Caco-2 (cell line): ENCODE data around the gene CRACR2B. TPM values are rescaled to one million over a fixed set of nuclear protein-coding genes. Genes with fewer than 3 reads are reported as not detected.

Experiments used
- BruUV-seq: library from RNA; stranded (reverse); fragments of 400-500 nt; replicated peaks from 2 replicates; lab custom pipeline; 2021; lab: Mats Ljungman, UMichigan
- CTCF ChIA-PET: fragments of 300-600 bp; sonication (Branson Sonifier 250); formaldehyde crosslinking; loops from one replicate; lab custom pipeline; 2022; ENCODE audit warnings: antibody characterized with exemption; lab: Charles Lee
- POLR2A ChIA-PET: fragments of 300-600 bp; sonication (Branson Sonifier 250); formaldehyde crosslinking; loops from one replicate; lab custom pipeline; 2022; ENCODE audit warnings: antibody characterized with exemption; lab: Charles Lee
- DNase-seq, 2 experiments: peaks; one replicate each; pipeline versions ENCODE4 v3.0.0 to v3.0.0-alpha.2; 2020 to 2022
- H3K27me3 ChIP-seq: replicated peaks from 2 replicates; pipeline ENCODE4 v1.6.0; 2011; ENCODE audit warnings: low read length; ENCODE audit not compliant: control insufficient read depth, insufficient read depth
- H3K36me3 ChIP-seq: 2 replicates; pipeline ENCODE4 v1.5.1; 2011; ENCODE audit warnings: low read length; ENCODE audit not compliant: control insufficient read depth, insufficient read depth
- H3K4me1 ChIP-seq: fragments of 250-450 bp; sonication (Bioruptor Pico); 2 replicates; pipeline ENCODE4 v1.5.1; 2020; ENCODE audit warnings: mild to moderate bottlenecking
- H3K4me3 ChIP-seq: 2 replicates; pipeline ENCODE4 v1.5.1; 2011; ENCODE audit warnings: low read depth, mild to moderate bottlenecking, control low read depth, low read length
- H3K9me3 ChIP-seq: fragments of 250-450 bp; sonication (Bioruptor Pico); 2 replicates; pipeline ENCODE4 v1.5.1; 2020; ENCODE audit warnings: mild to moderate bottlenecking, moderate library complexity
- H3K27ac Mint-ChIP-seq: one replicate; pipeline ENCODE4 v1.8.0; 2022; ENCODE audit warnings: mixed read lengths; ENCODE audit not compliant: unreplicated experiment
- H3K27me3 Mint-ChIP-seq: one replicate; pipeline ENCODE4 v1.8.0; 2022; ENCODE audit warnings: mixed read lengths; ENCODE audit not compliant: insufficient read depth, unreplicated experiment
- H3K36me3 Mint-ChIP-seq: one replicate; pipeline ENCODE4 v1.8.0; 2022; ENCODE audit warnings: mild to moderate bottlenecking, mixed read lengths; ENCODE audit not compliant: insufficient read depth, unreplicated experiment
- H3K4me1 Mint-ChIP-seq: one replicate; pipeline ENCODE4 v1.8.0; 2022; ENCODE audit warnings: low read depth, mixed read lengths; ENCODE audit not compliant: unreplicated experiment
- H3K4me3 Mint-ChIP-seq: one replicate; pipeline ENCODE4 v1.8.0; 2022; ENCODE audit warnings: mild to moderate bottlenecking, moderate library complexity, mixed read lengths; ENCODE audit not compliant: unreplicated experiment
- H3K9me3 Mint-ChIP-seq: one replicate; pipeline ENCODE4 v1.8.0; 2022; ENCODE audit warnings: mixed read lengths; ENCODE audit not compliant: unreplicated experiment
- CTCF ChIP-seq, 2 experiments: fragments of 200-600 bp in 1 of 2; IDR thresholded peaks; 1 replicate in 1 of 2; 2 replicates in 1 of 2; pipeline versions ENCODE4 v1.5.1 to v1.8.0; 2011 to 2022; ENCODE audit warnings: antibody characterized with exemption in 1 of 2, control low read depth in 1 of 2, inconsistent platforms in 1 of 2, low read depth in 1 of 2, low read length in 1 of 2, mild to moderate bottlenecking in 1 of 2, moderate library complexity in 1 of 2; ENCODE audit not compliant: insufficient read depth in 1 of 2, severe bottlenecking in 1 of 2, unreplicated experiment in 1 of 2
- intact Hi-C: fragments of 100-400 bp; cut with micrococcal nuclease; formaldehyde crosslinking; loops from one replicate; pipeline ENCODE4 v1.10.0; 2022; ENCODE audit not compliant: unreplicated experiment
- total RNA-seq: library from RNA; stranded (reverse); gene quantifications from 2 replicates; pipeline ENCODE4 v1.2.3, GENCODE V29; 2022

Gene CRACR2B
- total RNA-seq, 1 experiment from 2014 or later: 15.4 TPM

- no peak for TF ChIP-seq CTCF (IDR thresholded peaks at IDR 0.05; ENCODE audit: insufficient read depth in 1 of 2, low read depth in 1 of 2, low read length in 1 of 2, severe bottlenecking in 1 of 2, unreplicated experiment in 1 of 2)
- Histone ChIP-seq H3K27me3 (no peaks in the 10 kb centered on the region), H3K4me1 (peaks cover 27% of the 10 kb centered on the region), H3K9me3 (no peaks in the 10 kb centered on the region), H3K4me3 (peak overlapping the region; percentile 86), H3K36me3 (peaks cover 2% of the 10 kb centered on the region)
- peak; percentile 92 for DNase-seq
- no peaks in the 10 kb centered on the region for H3K27me3 Mint-ChIP-seq
- intact Hi-C loops: loop anchor here (1.0 kb wide), 1 partner anchor 7 kb away; the partner anchor contains the start of gene CRACR2B
- H3K36me3 Mint-ChIP-seq: peaks cover 61% of the 10 kb centered on the region
- BruUV-seq: TSS peak; percentile 58
- POLR2A ChIA-PET: interaction anchor here (0.6 to 2.5 kb wide), 11 partner anchors 8 to 271 kb away, joined by 3 to 35 read pairs (median 5); partner anchors contain the start of genes CD151, CHID1, CRACR2B and GATD1
- H3K4me3 Mint-ChIP-seq: peak overlapping the region; percentile 76
- no peaks in the 10 kb centered on the region for H3K9me3 Mint-ChIP-seq
- CTCF ChIA-PET: interaction anchor here (0.6 to 1.8 kb wide), 6 partner anchors 11 to 1318 kb away, joined by 3 to 10 read pairs (median 3); partner anchors contain the start of genes POLR2L and TSPAN4
- H3K27ac Mint-ChIP-seq: peak overlapping the region; percentile 39
- H3K4me1 Mint-ChIP-seq: no peaks in the 10 kb centered on the region
Measured at GRCh38 chr11:819943-820649, 7.6 kb upstream of the CRACR2B start.

GRCh38 chr11:820655-821511 is 6.8 kb upstream of the CRACR2B start:
- H3K9me3 Mint-ChIP-seq: no peaks in the 10 kb centered on the region
- intact Hi-C loops: no loop called here
- no peak for DNase-seq
- no peaks in the 10 kb centered on the region for H3K27me3 Mint-ChIP-seq
- no peak for TF ChIP-seq CTCF (IDR thresholded peaks at IDR 0.05; ENCODE audit: insufficient read depth in 1 of 2, low read depth in 1 of 2, low read length in 1 of 2, severe bottlenecking in 1 of 2, unreplicated experiment in 1 of 2)
- POLR2A ChIA-PET: interaction anchor here (0.6 to 2.5 kb wide), 4 partner anchors 10 to 37 kb away, joined by 3 to 35 read pairs (median 19); partner anchors contain the start of genes CD151 and RPLP2
- peak overlapping the region; percentile 86 for H3K4me3 ChIP-seq
- H3K9me3 ChIP-seq: no peaks in the 10 kb centered on the region
- H3K4me1 Mint-ChIP-seq: no peaks in the 10 kb centered on the region
- no peaks in the 10 kb centered on the region for H3K27me3 ChIP-seq
- H3K36me3 Mint-ChIP-seq: peaks cover 56% of the 10 kb centered on the region
- no TSS peak for BruUV-seq
- H3K4me3 Mint-ChIP-seq: peak overlapping the region; percentile 76
- peaks cover 2% of the 10 kb centered on the region for H3K36me3 ChIP-seq
- CTCF ChIA-PET: interaction anchor here (1.8 kb wide), 1 partner anchor 10 kb away, joined by 10 read pairs; no protein-coding TSS in a partner anchor
- H3K4me1 ChIP-seq: peaks cover 35% of the 10 kb centered on the region
- H3K27ac Mint-ChIP-seq: no peak overlapping the region
